Activated CD4-positive, alpha-beta T cell treated with anti-CD3 and anti-CD28 coated beads, Interleukin-2, amount 50 U/mL, for 24 hours (primary cell): Measurements from ENCODE around the gene ASTN2.
"Not testable (repeated sequence)": the region's sequence is repeated elsewhere in the genome, so short reads cannot be mapped to it uniquely, and the experiment has no call there.

Experiments
- DNase-seq, 2 donors: peaks; one replicate each; pipeline ENCODE4 v3.0.0-alpha.2; 2020; ENCODE audit warnings: low read depth in 1 of 2, low spot score in 1 of 2

The ASTN2 gene

DNA sequence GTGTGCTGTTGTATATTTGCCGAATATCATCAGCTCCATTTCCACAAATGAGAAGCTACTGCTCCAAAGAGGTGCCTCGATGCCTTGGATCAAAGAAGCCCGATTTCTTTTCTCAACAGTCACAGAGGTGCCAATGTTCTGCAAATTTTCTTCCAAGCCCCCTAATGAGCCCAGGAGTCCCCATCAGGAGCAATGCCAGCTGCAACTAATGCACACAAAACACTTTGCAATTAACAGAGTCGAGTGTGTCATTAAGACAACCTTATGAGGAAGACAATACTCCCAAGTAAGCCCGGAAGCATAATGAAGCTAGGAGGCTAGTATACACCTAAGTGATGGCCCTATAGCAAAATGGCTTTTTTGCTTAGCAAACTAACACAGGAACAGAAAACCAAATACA, 480.7 kb downstream of the ASTN2 start:
- DNase-seq, result no peak

DNA sequence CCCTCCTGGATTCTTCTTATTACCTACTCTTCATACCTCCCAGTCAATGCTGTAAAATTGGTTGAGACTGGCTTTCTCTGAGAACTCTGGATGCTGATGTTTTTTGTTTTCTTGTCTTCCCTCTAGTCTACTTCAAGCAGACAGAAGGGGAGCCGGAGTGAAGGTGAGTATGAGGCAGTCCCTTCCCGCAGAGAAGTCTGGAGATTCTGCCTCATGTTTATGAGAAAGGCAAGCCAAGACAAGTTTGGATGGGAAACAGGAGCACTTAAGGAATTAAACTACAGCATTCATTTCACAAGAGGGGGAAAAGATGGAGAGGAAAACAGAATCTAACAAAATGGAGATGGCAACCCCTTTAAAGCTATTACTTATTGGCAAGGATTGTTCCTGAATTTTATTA, 481.6 kb downstream of the ASTN2 start:
- no peak for DNase-seq

DNA sequence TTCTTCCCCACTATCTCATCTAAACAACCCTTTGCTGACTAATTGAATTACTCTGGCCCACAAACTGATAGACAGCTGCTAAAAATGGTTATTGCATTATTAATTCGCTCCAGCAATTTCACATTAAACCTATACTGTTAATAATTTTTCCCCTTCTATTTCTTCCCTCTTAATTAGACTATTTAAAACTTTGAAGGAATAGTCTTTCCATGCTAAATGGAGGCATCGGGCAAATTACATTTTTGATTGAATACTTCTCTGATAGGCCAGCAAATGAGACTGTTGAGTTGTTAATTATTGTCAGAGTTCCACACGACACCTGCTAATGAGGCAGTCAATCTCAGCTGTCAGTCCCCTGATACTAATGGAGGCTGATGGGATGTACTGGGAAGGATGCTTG, 485.2 kb downstream of the ASTN2 start:
- no peak for DNase-seq

DNA sequence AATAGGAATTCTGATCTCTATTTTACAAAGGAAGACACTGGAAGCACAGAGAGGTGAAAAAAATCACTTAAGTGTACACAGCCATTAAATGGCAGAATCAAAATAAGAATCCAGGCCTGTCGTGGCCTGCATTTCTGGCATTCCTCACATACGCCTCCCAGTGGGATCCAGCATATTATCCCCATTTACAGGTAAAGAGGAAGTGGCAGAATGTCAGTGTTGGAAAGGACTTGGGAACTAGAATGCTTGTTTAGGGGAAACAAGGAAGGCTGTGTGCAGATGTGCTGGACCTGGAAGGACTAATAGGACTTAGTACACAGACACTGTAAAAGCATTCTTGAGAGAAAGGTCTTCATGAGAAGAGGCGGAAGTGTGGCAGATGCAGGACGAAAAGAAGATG, 486.0 kb downstream of the ASTN2 start:
- DNase-seq, result no peak

DNA sequence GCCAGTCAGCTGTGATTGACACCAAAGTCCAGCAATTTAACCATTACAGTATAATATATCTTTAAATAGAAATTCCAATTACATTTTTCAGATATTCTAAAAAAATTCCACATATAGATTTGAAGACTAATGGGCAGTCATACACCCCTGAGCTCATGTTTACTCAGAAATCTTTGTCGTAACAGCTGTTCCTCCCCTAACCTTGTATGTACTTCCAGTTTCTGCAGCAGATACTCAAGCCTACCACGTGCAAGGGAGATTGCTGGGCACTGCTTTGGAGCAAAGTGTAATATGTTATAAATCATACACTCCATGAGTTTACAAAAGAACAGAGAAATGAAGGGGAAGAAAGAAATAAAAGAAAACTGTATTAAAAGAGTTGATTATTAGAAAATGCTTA, 486.6 kb downstream of the ASTN2 start:
- no peak for DNase-seq

DNA sequence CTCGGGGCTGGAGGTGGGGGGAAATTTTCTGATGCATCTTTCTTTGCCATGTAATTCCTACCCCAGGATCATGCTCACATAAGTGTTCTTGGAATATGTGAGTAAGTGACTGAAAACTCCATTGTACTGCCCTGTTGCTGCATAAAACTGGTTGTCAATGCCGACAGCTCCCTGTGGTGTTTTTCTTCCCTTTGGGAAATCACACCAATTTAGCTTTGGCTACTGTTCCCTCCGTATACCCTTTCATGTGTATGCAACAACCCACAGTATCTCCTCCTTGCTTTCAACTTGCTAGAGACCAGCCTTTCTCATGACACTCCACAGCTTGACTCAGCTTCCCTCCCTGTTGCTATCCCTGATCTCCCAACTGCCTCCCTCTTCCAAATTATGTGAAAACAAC, 487.1 kb downstream of the ASTN2 start:
- DNase-seq, result no peak

DNA sequence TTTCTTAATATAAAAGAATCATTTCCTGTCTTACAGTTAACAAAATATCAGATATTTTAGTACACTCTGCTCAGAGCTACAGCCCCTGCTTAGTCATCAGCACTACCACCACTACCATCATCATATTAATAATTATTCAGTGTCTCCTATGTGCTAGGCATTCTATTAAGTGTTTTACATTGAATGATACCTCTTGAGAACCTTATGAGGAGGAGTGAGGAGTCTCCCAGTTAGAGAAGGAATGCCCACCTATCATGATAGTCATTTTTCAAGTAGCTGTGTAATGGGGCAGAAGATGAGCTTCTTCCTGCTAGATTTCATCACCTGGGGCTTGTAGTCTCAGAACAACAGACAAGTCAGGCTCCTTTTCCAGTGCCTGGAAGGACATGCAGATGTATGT, 489.7 kb downstream of the ASTN2 start:
- DNase-seq, result no peak

DNA sequence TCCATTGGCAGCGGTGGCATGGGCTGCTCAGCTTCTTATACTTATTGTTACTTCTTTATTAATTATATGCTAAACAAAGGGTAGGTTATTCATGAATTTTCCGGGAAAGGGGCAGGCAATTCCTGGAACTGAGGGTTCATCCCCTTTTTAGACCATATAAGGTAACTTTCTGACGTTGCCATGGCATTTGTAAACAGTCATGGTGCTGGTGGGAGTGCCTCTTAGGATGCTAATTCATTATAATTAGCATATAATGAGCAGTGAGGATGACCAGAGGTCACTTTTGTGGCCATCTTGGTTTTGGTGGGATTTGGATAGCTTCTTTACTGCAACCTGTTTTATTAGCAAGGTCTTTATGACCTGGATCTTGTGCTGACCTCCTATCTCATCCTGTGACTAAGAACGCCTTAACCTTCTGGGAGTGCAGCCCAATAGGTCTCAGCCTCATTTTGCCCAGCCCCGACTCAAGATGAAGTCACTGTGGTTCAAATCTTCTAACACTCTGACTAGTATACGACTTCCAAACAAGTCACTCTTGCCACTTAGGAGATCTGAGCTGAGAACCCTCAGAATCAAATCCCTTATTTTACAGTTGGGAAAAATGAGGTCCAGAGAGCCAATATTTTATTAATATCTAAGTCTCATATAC, 490.3 kb downstream of the ASTN2 start:
- no peak for DNase-seq

DNA sequence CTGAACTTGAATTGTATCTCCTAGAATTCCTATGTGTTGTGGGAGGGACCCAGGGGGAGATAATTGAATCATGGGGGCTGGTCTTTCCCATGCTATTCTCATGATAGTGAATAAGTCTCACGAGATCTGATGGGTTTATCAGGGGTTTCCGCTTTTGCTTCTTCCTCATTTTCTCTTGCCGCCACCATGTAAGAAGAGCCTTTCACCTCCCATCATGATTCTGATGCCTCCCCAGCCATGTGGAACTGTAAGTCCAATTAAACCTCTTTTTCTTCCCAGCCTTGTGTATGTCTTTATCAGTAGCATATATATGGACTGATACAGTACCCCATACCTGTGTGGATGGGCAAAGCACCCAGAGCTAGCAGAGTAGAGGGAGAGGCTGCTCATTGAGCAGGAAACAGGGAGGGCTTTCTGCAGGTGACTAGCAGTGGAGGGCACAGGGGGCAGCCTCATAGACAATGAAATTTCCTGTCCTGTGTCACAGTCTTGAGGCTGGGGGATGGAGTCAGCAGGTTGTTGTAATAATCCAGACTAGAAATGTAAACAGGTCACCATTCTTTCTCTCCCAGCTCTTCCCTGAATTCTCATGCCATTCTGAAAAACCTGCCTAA, 496.9 kb downstream of the ASTN2 start:
- DNase-seq, result not testable (repeated sequence)

DNA sequence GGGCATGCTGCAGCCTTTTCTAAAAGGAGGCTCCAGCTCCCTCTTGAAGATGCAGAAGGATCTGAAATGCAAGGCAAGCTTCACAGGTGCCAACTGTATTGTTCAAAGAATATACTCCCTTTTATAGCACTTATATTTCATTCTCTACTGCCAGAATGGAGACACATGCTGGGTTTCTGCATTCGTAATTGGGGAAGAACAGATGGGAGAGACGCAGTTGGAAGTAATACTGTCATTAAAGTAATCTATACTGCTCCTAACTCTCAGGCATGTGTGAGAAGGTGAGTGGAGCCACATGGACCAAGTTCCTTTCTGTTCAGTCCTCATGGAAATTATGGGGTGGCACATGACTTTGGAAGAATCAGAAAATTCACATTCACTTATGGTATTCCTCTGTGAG, 501.3 kb downstream of the ASTN2 start:
- no peak for DNase-seq

DNA sequence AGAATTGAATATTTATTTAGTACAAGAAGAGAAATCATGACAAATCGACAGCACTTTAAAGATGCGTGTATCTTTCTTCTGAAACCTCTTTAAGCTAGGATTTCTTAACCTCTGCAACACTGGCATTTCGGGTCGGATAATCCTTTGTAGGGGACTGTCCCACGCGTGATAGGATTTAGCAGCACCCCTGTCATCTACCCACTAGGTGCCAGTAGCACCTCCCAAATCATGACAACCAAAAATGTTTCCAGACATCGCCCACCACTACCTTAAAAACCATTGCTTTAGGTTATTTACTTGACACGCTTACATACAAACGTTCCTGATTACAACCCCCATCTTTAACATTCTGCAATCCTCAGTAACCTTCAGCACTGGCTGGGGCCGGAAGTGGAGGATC, 504.7 kb downstream of the ASTN2 start:
- no peak for DNase-seq

DNA sequence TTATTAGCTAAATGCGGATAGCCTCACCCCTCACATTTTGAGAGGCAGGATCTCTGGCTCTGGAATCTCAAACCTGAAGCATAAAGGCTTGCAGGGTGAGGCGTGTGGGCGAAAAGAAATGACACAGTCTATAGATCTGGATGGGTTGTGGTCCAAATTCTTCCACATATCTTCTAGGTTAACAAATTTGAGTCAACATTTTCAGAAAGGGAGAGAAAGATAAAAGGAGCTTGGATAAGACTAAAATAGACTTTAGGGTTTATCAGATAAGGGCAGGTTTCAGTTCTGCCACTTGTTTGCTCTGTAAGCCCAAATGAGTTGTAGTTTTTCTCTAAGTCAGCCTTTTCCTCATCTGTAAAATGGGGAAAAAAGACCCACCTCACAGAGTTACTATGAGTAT, 506.9 kb downstream of the ASTN2 start:
- DNase-seq, result no peak

DNA sequence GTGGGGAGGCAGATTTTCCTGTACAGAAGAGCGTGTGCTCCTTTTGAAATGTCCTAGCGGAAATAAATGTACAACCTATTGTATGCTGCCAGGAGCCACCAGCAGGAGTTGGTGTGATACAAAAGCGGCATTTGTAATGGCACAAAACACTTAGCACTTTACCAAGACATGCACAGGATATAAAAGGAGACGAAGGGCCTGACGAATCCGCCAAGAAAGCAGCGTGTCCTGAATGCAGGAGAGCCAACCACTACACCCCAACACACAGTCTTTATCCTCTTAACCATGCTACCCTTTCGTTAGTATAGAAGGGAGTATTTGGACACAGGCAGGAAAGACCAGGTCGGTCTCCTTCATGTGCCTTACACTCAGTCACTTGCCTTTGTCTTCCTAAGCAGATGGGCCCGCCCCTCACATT, 509.7 kb downstream of the ASTN2 start:
- DNase-seq, result no peak

DNA sequence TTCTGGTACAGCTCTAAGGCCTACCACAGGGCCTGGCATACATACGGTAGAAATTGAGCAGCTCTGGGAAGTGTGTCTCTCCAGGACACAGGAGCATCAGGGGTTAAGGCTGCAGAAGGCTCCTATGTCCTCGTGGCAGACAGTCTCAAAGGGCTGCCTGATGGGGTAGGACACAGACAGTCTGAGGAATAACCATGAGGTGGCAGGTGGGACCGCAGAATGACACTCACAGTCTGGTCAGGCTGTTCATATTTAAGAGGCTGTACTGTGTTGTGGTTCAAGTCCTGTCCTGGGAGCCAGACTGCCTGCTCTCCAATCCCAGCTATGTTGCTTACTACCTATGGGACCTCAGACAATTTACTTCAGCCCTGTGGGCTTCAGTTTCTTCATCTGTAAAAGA, 510.7 kb downstream of the ASTN2 start:
- DNase-seq, result no peak

DNA sequence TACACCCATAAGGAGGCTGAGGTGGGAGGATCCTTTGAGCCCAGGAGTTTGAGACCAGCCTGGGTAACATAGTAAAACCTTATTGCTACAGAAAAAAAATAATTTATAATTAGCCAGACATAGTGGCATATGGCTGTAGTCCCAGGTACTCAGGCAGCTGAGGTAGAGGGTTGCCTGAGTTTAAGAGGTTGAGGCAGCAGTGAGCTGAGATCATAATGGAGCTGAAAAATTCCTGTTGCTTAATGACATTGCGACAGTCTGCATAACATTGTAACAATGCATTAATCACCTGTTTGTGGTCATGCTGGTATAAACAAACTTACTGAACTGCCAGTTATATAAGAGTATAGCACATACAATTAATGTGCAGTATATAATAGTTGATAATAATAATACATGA, 513.6 kb downstream of the ASTN2 start:
- no peak for DNase-seq

DNA sequence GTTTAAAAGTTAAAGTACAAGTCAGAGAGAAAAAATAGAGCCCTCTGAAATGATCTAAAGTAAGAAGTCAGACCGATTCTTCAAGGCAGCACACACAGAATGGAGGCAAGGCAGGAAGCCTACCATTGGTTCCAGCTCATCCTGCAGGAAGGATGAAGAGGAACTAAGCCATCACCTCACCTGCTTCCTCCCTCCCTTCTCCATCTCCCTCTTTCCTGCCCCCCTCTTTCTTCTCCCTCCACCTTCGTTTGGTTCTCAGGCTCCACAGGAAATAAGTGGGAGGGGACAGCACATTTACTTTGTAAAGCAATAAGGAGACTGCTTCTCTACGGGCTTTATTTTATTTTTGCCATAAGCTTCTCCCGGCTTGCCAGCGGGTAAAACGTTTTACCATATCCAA, 514.3 kb downstream of the ASTN2 start:
- DNase-seq, result no peak

DNA sequence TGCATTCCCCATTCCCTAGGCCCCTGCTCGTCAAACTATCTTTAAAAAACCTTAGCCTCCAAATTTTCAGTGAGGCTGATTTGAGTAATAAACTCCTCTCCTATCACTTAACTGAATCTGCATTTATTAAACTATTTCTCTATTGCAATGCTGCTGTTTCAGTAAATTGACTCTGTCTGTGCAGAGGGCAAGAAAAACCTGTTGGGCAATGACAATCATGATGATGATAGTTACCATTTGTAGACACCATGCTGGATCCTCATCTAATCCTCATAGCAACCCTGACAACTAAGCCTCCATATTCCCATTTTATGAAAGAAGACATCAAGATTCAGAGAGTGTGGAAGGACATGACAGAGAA, 514.9 kb downstream of the ASTN2 start:
- DNase-seq, result no peak

DNA sequence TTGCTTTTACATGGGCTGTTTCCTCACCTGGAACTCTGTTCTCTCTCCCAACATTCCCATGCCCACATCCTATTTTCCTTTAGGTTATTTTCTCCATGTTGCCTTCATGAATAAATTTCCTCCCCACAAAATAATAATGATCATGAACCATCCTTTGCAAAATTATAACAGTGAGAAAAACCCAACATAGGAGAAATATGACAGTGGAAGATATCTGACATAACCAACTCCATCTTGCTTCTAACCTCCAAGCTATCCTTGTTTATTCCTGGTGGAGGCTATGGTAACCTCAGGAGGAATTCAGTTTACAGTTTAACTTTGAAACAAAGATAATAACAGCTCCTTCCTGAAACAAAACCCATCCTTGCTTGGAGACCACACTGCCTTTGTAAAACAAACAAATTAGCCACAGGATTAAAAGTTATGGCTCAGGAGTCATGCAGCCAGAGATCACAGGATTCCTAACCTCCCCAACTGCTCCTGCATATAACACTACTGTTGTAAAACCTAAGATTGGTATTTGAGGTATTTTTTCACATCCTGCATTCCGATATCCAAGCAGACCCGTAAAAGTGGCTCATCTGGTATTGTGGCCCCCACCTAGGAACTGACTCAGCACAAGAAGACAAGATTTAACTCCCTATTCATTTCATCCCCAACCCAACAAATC, 515.4 kb downstream of the ASTN2 start:
- DNase-seq, result no peak

DNA sequence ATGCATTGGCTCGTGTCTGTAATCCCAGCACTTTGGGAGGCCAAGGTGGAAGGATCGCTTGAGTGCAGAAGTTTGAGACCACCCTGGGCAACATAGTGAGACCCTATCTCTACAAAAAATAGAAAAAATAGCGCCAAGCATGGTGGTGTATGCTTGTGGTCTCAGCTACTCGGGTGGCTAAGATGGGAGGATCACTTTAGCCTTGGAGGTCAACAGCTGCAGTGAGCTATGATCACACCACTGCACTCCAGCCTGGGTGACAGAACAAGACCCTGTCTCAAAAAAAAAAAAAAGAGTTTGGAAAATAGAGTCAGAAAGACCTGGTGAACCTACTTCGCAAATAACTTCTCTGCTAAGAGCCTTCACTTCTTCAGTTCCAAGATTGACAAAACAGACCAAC, 516.7 kb downstream of the ASTN2 start:
- DNase-seq, result not testable (repeated sequence)

DNA sequence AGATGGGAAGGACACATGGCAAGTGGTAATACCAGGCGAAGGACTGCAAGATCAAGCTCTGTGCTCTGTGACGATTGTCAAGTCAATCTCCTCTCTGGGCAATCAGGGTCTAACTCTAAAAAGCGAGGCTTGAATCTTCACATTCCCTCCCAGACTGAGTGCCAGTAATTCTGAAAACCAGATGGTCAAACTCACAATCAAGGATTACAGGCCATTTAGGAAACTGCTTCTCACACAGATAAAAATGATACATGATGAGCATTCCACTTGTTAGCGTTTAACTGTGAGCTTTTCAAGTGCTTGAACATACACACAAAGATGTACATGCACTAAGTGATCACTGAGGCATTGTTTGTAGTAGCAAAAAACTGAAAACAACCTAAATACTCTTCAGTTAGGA, 517.7 kb downstream of the ASTN2 start:
- no peak for DNase-seq

DNA sequence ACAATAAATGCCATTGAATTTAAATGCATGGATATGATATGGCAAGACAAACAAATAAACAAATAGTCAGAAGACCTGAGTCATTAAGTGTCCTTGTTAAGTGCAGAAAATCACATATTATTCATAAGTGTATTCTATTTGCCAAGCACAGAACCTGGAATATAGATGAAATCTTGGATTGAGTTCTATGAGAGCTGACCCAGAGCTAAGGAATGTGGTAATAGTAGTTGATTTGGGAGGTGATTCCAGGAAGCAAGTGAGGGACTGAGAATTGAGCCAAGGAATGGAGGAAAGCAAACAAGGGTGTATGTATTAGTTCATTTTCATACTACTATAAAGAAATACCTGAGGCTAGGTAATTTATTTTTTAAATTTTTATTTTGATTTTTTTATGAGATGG, 518.9 kb downstream of the ASTN2 start:
- DNase-seq, result no peak

DNA sequence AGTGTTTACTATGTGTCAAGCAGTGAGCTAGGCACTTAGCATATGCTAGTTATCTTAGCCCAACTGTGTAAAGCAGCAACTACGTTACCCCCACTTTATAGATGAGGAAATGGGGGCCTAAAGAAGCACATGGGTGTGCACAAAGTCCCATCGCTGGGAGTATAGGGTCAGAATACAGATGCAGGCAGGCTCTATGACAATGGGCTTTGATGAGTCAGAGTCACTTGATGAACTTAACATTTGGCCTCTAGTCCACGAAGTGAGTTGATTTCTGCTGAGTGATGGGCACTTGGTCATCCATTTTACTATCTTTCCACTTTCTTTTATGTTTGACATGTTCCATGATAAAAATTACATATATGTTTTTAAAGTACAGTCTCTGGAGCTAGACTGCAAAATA, 523.4 kb downstream of the ASTN2 start:
- DNase-seq, result no peak

DNA sequence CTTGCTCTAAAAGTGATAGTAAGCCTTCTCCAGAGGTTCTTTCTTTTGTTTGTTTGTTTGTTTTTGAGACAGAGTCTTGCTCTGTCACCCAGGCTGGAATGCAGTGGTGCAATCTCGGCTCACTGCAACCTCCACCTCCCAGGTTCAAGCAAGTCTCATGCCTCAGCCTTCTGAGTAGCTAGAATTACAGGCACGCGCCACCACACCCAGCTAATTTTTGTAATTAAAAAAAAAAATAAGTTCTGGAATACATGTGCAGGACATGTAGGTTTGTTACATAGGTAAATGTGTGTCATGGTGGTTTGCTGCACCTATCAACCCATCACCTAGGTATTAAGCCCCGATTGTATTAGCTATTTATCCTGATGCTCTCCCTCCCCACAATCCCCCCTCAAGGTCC, 526.4 kb downstream of the ASTN2 start:
- DNase-seq, result not testable (repeated sequence)
